ENCODE data around the gene RTN4RL1. TPM values are rescaled to one million over a fixed set of nuclear protein-coding genes. Genes with fewer than 3 reads are reported as not detected.

Gene RTN4RL1
- total and polyA plus RNA-seq, 9 of the 15 experiments (the other 6 are each of a cell fraction or from before 2014, with no cell fraction given) = 0.04 to 0.06 (median 0.04) TPM; not detected in 5

- peak; percentile 64 for TF ChIP-seq PKNOX1 (IDR thresholded peaks at IDR 0.05)
- TF ChIP-seq, protein P1, sequence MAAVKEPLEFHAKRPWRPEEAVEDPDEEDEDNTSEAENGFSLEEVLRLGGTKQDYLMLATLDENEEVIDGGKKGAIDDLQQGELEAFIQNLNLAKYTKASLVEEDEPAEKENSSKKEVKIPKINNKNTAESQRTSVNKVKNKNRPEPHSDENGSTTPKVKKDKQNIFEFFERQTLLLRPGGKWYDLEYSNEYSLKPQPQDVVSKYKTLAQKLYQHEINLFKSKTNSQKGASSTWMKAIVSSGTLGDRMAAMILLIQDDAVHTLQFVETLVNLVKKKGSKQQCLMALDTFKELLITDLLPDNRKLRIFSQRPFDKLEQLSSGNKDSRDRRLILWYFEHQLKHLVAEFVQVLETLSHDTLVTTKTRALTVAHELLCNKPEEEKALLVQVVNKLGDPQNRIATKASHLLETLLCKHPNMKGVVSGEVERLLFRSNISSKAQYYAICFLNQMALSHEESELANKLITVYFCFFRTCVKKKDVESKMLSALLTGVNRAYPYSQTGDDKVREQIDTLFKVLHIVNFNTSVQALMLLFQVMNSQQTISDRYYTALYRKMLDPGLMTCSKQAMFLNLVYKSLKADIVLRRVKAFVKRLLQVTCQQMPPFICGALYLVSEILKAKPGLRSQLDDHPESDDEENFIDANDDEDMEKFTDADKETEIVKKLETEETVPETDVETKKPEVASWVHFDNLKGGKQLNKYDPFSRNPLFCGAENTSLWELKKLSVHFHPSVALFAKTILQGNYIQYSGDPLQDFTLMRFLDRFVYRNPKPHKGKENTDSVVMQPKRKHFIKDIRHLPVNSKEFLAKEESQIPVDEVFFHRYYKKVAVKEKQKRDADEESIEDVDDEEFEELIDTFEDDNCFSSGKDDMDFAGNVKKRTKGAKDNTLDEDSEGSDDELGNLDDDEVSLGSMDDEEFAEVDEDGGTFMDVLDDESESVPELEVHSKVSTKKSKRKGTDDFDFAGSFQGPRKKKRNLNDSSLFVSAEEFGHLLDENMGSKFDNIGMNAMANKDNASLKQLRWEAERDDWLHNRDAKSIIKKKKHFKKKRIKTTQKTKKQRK (IDR thresholded peaks at IDR 0.05; ENCODE audit: borderline replicate concordance, low read depth, low read length) = no peak
- TF ChIP-seq LEF1 (IDR thresholded peaks at IDR 0.05) = no peak
- TF ChIP-seq ZFX (CRISPR knock-in tag; IDR thresholded peaks at IDR 0.05) = peak; percentile 75
- no peak for TF ChIP-seq NCOA2 (IDR thresholded peaks at IDR 0.05; ENCODE audit: partially characterized antibody in 2 of 2)
- TF ChIP-seq, protein P2, sequence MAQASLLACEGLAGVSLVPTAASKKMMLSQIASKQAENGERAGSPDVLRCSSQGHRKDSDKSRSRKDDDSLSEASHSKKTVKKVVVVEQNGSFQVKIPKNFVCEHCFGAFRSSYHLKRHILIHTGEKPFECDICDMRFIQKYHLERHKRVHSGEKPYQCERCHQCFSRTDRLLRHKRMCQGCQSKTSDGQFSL (CRISPR knock-in tag; IDR thresholded peaks at IDR 0.05) = no peak
- TF ChIP-seq, protein P2 (tag; IDR thresholded peaks at IDR 0.05) = no peak
- no peak for TF ChIP-seq SIRT6 (IDR thresholded peaks at IDR 0.05; ENCODE audit: low read depth, low read length)
- no peak for TF ChIP-seq ESRRA (IDR thresholded peaks at IDR 0.05; ENCODE audit: borderline replicate concordance, low read depth)
- no peak for TF ChIP-seq CREBBP (IDR thresholded peaks at IDR 0.05; ENCODE audit: low read depth, low read length)
- peak; percentile 33; the same call in 1 of the 2 replicates for TF ChIP-seq JUND (IDR thresholded peaks at IDR 0.05; ENCODE audit: borderline replicate concordance, low read depth, low read length)
- TF ChIP-seq JUND (tag; IDR thresholded peaks at IDR 0.05; ENCODE audit: borderline replicate concordance, low read depth, low read length) = no peak; the same call in 2 of the 3 replicates
- TF ChIP-seq HDAC6 (IDR thresholded peaks at IDR 0.05; ENCODE audit: low read depth, low read length) = no peak
- no peak for TF ChIP-seq FOXK2 (conservative IDR thresholded peaks at IDR 0.05 in 1 of 2, IDR thresholded peaks at IDR 0.05 in 1 of 2; ENCODE audit: low read depth in 2 of 2)
- TF ChIP-seq MCM5 (IDR thresholded peaks at IDR 0.05; ENCODE audit: low read depth) = no peak
- no peak for TF ChIP-seq ZNF253 (CRISPR knock-in tag; conservative IDR thresholded peaks at IDR 0.05)
- TF ChIP-seq ZBTB8A (IDR thresholded peaks at IDR 0.05; ENCODE audit: partially characterized antibody) = no peak
- peak; percentile 30; the same call in 1 of the 2 replicates for TF ChIP-seq SPI1 (IDR thresholded peaks at IDR 0.05; ENCODE audit: borderline replicate concordance, low read depth, low read length)
- no peak for TF ChIP-seq TBL1XR1 (IDR thresholded peaks at IDR 0.05; ENCODE audit: low read length in 2 of 2)
- TF ChIP-seq, protein P3, sequence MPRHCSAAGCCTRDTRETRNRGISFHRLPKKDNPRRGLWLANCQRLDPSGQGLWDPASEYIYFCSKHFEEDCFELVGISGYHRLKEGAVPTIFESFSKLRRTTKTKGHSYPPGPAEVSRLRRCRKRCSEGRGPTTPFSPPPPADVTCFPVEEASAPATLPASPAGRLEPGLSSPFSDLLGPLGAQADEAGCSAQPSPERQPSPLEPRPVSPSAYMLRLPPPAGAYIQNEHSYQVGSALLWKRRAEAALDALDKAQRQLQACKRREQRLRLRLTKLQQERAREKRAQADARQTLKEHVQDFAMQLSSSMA (CRISPR knock-in tag; IDR thresholded peaks at IDR 0.05) = no peak
- no peak for TF ChIP-seq ZFPM2 (CRISPR knock-in tag; IDR thresholded peaks at IDR 0.05)
- no peak for TF ChIP-seq ZNF408 (CRISPR knock-in tag; IDR thresholded peaks at IDR 0.05; ENCODE audit: low read depth)
- 0 out of 2 replicates have a peak, but pooled peaks have one; percentile 29 for TF ChIP-seq CREM (IDR thresholded peaks at IDR 0.05; ENCODE audit: low read depth)
Observed at GRCh38 chr17:2030779-2031163, 5.6 kb upstream of the RTN4RL1 start (continued).
